ENCODE results near the gene GPC1.

Gene GPC1

GRCh38 chr2:240412211-240412861 is 23.1 kb upstream of the GPC1 start:
- DNase-seq (ENCODE audit: low read depth in 2 of 2), result no peak

GRCh38 chr2:240412975-240413812 is 22.3 kb upstream of the GPC1 start:
- no peak for DNase-seq (ENCODE audit: low read depth in 2 of 2)

- no peak for DNase-seq (ENCODE audit: low read depth in 2 of 2)
These were observed 21.5 kb upstream of the GPC1 start for GRCh38 chr2:240413813-240414429.

GRCh38 chr2:240416821-240417220 is 18.6 kb upstream of the GPC1 start:
- no peak for DNase-seq (ENCODE audit: low read depth in 2 of 2)

- DNase-seq (ENCODE audit: low read depth in 2 of 2), result no peak
These were observed 17.2 kb upstream of the GPC1 start for GRCh38 chr2:240418311-240418710.

- no peak for DNase-seq (ENCODE audit: low read depth in 2 of 2)
These were observed 16.2 kb upstream of the GPC1 start for GRCh38 chr2:240419271-240419670.

- DNase-seq (ENCODE audit: low read depth in 2 of 2), result no peak
These were observed 15.7 kb upstream of the GPC1 start for GRCh38 chr2:240419723-240420122.

- no peak for DNase-seq (ENCODE audit: low read depth in 2 of 2)
These were observed 15.0 kb upstream of the GPC1 start for GRCh38 chr2:240420206-240421104.

- DNase-seq (ENCODE audit: low read depth in 2 of 2), result no peak
These were observed 14.1 kb upstream of the GPC1 start for GRCh38 chr2:240421381-240421780.

- DNase-seq (ENCODE audit: low read depth in 2 of 2), result no peak
These were observed 12.7 kb upstream of the GPC1 start for GRCh38 chr2:240422658-240423329.

GRCh38 chr2:240423788-240424191 is 11.7 kb upstream of the GPC1 start:
- no peak for DNase-seq (ENCODE audit: low read depth in 2 of 2)

- DNase-seq (ENCODE audit: low read depth in 2 of 2), result no peak
These were observed 10.9 kb upstream of the GPC1 start for GRCh38 chr2:240424341-240425235.

- no peak for DNase-seq (ENCODE audit: low read depth in 2 of 2)
These were observed 10.2 kb upstream of the GPC1 start for GRCh38 chr2:240425236-240425615.

- DNase-seq (ENCODE audit: low read depth in 2 of 2), result no peak
These were observed 9.8 kb upstream of the GPC1 start for GRCh38 chr2:240425697-240426096.

- DNase-seq (ENCODE audit: low read depth in 2 of 2), result no peak
These were observed 8.4 kb upstream of the GPC1 start for GRCh38 chr2:240426845-240427721.

GRCh38 chr2:240427729-240428128 is 7.7 kb upstream of the GPC1 start:
- DNase-seq (ENCODE audit: low read depth in 2 of 2), result no peak

GRCh38 chr2:240428245-240428644 is 7.2 kb upstream of the GPC1 start:
- no peak for DNase-seq (ENCODE audit: low read depth in 2 of 2)

- no peak for DNase-seq (ENCODE audit: low read depth in 2 of 2)
These were observed 6.1 kb upstream of the GPC1 start for GRCh38 chr2:240429341-240429871.

- no peak for DNase-seq (ENCODE audit: low read depth in 2 of 2)
These were observed 5.5 kb upstream of the GPC1 start for GRCh38 chr2:240429872-240430491.
